IMR-90 (cell line): ENCODE measurements around the gene FOXK1.

Experiments used
- CEBPB ChIP-seq: IDR thresholded peaks from 2 replicates; pipeline ENCODE4 v1.6.1; 2012; ENCODE audit warnings: low read depth, low read length, improper control_type of control experiment
- FOS ChIP-seq: fragments of 150-350 bp; IDR thresholded peaks from 2 replicates; pipeline ENCODE4 v1.6.1; 2016; ENCODE audit warnings: low read depth, low read length
- RCOR1 ChIP-seq: IDR thresholded peaks from 2 replicates; pipeline ENCODE4 v1.6.1; 2012; ENCODE audit warnings: mild to moderate bottlenecking, low read length, improper control_type of control experiment; ENCODE audit not compliant: insufficient replicate concordance
- SMC3 ChIP-seq: fragments of 150-350 bp; IDR thresholded peaks from 2 replicates; pipeline ENCODE4 v1.6.1; 2016; ENCODE audit warnings: low read depth, mild to moderate bottlenecking, antibody characterized with exemption, low read length, moderate library complexity
- TF ChIP-seq, protein P1 (sequence below): conservative IDR thresholded peaks from 2 replicates; pipeline ENCODE4 v1.5.1; 2012; ENCODE audit warnings: mild to moderate bottlenecking, low read depth, low read length, improper control_type of control experiment

GRCh38 chr7:4657640-4658417 lies 24.3 kb upstream of the FOXK1 start:
- TF ChIP-seq SMC3 (no peak), CEBPB (no peak), RCOR1 (no peak), FOS (no peak)
- TF ChIP-seq, protein P1, sequence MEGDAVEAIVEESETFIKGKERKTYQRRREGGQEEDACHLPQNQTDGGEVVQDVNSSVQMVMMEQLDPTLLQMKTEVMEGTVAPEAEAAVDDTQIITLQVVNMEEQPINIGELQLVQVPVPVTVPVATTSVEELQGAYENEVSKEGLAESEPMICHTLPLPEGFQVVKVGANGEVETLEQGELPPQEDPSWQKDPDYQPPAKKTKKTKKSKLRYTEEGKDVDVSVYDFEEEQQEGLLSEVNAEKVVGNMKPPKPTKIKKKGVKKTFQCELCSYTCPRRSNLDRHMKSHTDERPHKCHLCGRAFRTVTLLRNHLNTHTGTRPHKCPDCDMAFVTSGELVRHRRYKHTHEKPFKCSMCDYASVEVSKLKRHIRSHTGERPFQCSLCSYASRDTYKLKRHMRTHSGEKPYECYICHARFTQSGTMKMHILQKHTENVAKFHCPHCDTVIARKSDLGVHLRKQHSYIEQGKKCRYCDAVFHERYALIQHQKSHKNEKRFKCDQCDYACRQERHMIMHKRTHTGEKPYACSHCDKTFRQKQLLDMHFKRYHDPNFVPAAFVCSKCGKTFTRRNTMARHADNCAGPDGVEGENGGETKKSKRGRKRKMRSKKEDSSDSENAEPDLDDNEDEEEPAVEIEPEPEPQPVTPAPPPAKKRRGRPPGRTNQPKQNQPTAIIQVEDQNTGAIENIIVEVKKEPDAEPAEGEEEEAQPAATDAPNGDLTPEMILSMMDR = no peak
